ENCODE results near the gene DENR.
"Not testable (repeated sequence)": the region's sequence is repeated elsewhere in the genome, so short reads cannot be mapped to it uniquely, and the experiment has no call there.

The DENR gene

GRCh38 chr12:122743895-122744525 lies 8.6 kb upstream of the DENR start:
- no peak overlapping the region for H2AFZ ChIP-seq (ENCODE audit: low read length, unreplicated experiment)
- no peak overlapping the region for H3K4me3 ChIP-seq (ENCODE audit: low read depth, low read length)
- no peaks in the 10 kb centered on the region for H3K27me3 ChIP-seq (ENCODE audit: insufficient read depth, low read length)
- H3K79me2 ChIP-seq (ENCODE audit: control insufficient read depth, insufficient read depth, low read length, unreplicated experiment): no peaks in the 10 kb centered on the region
- H3K36me3 ChIP-seq (ENCODE audit: insufficient read depth, low read length): no peaks in the 10 kb centered on the region
- no peak overlapping the region for H3K27ac ChIP-seq (ENCODE audit: low read depth, low read length)
- no peaks in the 10 kb centered on the region for H3K4me1 ChIP-seq (ENCODE audit: control insufficient read depth, insufficient read depth, low read length, unreplicated experiment)

- no peak overlapping the region for H2AFZ ChIP-seq (ENCODE audit: low read length, unreplicated experiment)
- H3K27me3 ChIP-seq (ENCODE audit: insufficient read depth, low read length): no peaks in the 10 kb centered on the region
- H3K79me2 ChIP-seq (ENCODE audit: control insufficient read depth, insufficient read depth, low read length, unreplicated experiment): no peaks in the 10 kb centered on the region
- H3K4me1 ChIP-seq (ENCODE audit: control insufficient read depth, insufficient read depth, low read length, unreplicated experiment): no peaks in the 10 kb centered on the region
- H3K27ac ChIP-seq (ENCODE audit: low read depth, low read length): no peak overlapping the region
- H3K4me3 ChIP-seq (ENCODE audit: low read depth, low read length): no peak overlapping the region
- H3K36me3 ChIP-seq (ENCODE audit: insufficient read depth, low read length): no peaks in the 10 kb centered on the region
Measured at GRCh38 chr12:122747224-122748135, 5.1 kb upstream of the DENR start.

GRCh38 chr12:122749569-122750332 lies 2.9 kb upstream of the DENR start:
- H3K79me2 ChIP-seq (ENCODE audit: control insufficient read depth, insufficient read depth, low read length, unreplicated experiment): peaks cover 20% of the 10 kb centered on the region
- peaks cover 12% of the 10 kb centered on the region for H3K4me1 ChIP-seq (ENCODE audit: control insufficient read depth, insufficient read depth, low read length, unreplicated experiment)
- H3K36me3 ChIP-seq (ENCODE audit: insufficient read depth, low read length): peaks cover 8% of the 10 kb centered on the region; the same call in 1 of the 2 replicates
- no peaks in the 10 kb centered on the region for H3K27me3 ChIP-seq (ENCODE audit: insufficient read depth, low read length)
- no peak overlapping the region for H3K27ac ChIP-seq (ENCODE audit: low read depth, low read length)
- no peak overlapping the region for H2AFZ ChIP-seq (ENCODE audit: low read length, unreplicated experiment)
- H3K4me3 ChIP-seq (ENCODE audit: low read depth, low read length): no peak overlapping the region

- H3K4me3 ChIP-seq (ENCODE audit: low read depth, low read length); H3K27me3 ChIP-seq (ENCODE audit: insufficient read depth, low read length); H3K27ac ChIP-seq (ENCODE audit: low read depth, low read length); H2AFZ ChIP-seq (ENCODE audit: low read length, unreplicated experiment): not testable (repeated sequence)
- H3K4me1 ChIP-seq (ENCODE audit: control insufficient read depth, insufficient read depth, low read length, unreplicated experiment): peaks cover 15% of the 10 kb centered on the region
- H3K36me3 ChIP-seq (ENCODE audit: insufficient read depth, low read length): peaks cover 17% of the 10 kb centered on the region
- H3K79me2 ChIP-seq (ENCODE audit: control insufficient read depth, insufficient read depth, low read length, unreplicated experiment): peaks cover 27% of the 10 kb centered on the region
Measured at GRCh38 chr12:122750781-122751515, 1.7 kb upstream of the DENR start.

- Histone ChIP-seq H3K4me1 (ENCODE audit: control insufficient read depth, insufficient read depth, low read length, unreplicated experiment) (peaks cover 15% of the 10 kb centered on the region), H3K4me3 (ENCODE audit: low read depth, low read length) (peak overlapping the region; percentile 90), H3K79me2 (ENCODE audit: control insufficient read depth, insufficient read depth, low read length, unreplicated experiment) (peaks cover 41% of the 10 kb centered on the region), H3K36me3 (ENCODE audit: insufficient read depth, low read length) (peaks cover 33% of the 10 kb centered on the region), H2AFZ (ENCODE audit: low read length, unreplicated experiment) (peak overlapping the region; percentile 51), H3K27me3 (ENCODE audit: insufficient read depth, low read length) (no peaks in the 10 kb centered on the region), H3K27ac (ENCODE audit: low read depth, low read length) (peak overlapping the region; percentile 39; the same call in 1 of the 2 replicates)
Measured at GRCh38 chr12:122753319-122753650, 661 bp downstream of the DENR start.

GRCh38 chr12:122754790-122755189 lies 2.2 kb downstream of the DENR start:
- no peak overlapping the region for H3K27ac ChIP-seq (ENCODE audit: low read depth, low read length)
- H3K27me3 ChIP-seq (ENCODE audit: insufficient read depth, low read length): no peaks in the 10 kb centered on the region
- H3K79me2 ChIP-seq (ENCODE audit: control insufficient read depth, insufficient read depth, low read length, unreplicated experiment): peaks cover 44% of the 10 kb centered on the region
- no peak overlapping the region for H2AFZ ChIP-seq (ENCODE audit: low read length, unreplicated experiment)
- H3K4me3 ChIP-seq (ENCODE audit: low read depth, low read length): no peak overlapping the region; the same call in 1 of the 2 replicates
- peaks cover 34% of the 10 kb centered on the region for H3K36me3 ChIP-seq (ENCODE audit: insufficient read depth, low read length)
- H3K4me1 ChIP-seq (ENCODE audit: control insufficient read depth, insufficient read depth, low read length, unreplicated experiment): peaks cover 15% of the 10 kb centered on the region

GRCh38 chr12:122757568-122757967 lies 4.9 kb downstream of the DENR start:
- Histone ChIP-seq H3K27ac (ENCODE audit: low read depth, low read length) (no peak overlapping the region), H3K4me1 (ENCODE audit: control insufficient read depth, insufficient read depth, low read length, unreplicated experiment) (peaks cover 15% of the 10 kb centered on the region), H3K79me2 (ENCODE audit: control insufficient read depth, insufficient read depth, low read length, unreplicated experiment) (peaks cover 49% of the 10 kb centered on the region), H3K4me3 (ENCODE audit: low read depth, low read length) (no peak overlapping the region), H3K27me3 (ENCODE audit: insufficient read depth, low read length) (no peaks in the 10 kb centered on the region), H3K36me3 (ENCODE audit: insufficient read depth, low read length) (peaks cover 36% of the 10 kb centered on the region), H2AFZ (ENCODE audit: low read length, unreplicated experiment) (no peak overlapping the region)

- Histone ChIP-seq H3K27ac (ENCODE audit: low read depth, low read length) (no peak overlapping the region), H2AFZ (ENCODE audit: low read length, unreplicated experiment) (no peak overlapping the region)
Measured at GRCh38 chr12:122785503-122785902, 32.9 kb downstream of the DENR start.

GRCh38 chr12:122788387-122788786 lies 35.8 kb downstream of the DENR start:
- no peak overlapping the region for H2AFZ ChIP-seq (ENCODE audit: low read length, unreplicated experiment)
- H3K27ac ChIP-seq (ENCODE audit: low read depth, low read length): no peak overlapping the region
- no peaks in the 10 kb centered on the region for H3K27me3 ChIP-seq (ENCODE audit: insufficient read depth, low read length)
- no peaks in the 10 kb centered on the region for H3K36me3 ChIP-seq (ENCODE audit: insufficient read depth, low read length)
- no peak overlapping the region for H3K4me3 ChIP-seq (ENCODE audit: low read depth, low read length)
- no peaks in the 10 kb centered on the region for H3K79me2 ChIP-seq (ENCODE audit: control insufficient read depth, insufficient read depth, low read length, unreplicated experiment)
- peaks cover 7% of the 10 kb centered on the region for H3K4me1 ChIP-seq (ENCODE audit: control insufficient read depth, insufficient read depth, low read length, unreplicated experiment)

More at GRCh38 chr12:122785503-122785902, 32.9 kb downstream of the DENR start:
- no peaks in the 10 kb centered on the region for H3K36me3 ChIP-seq (ENCODE audit: insufficient read depth, low read length)
- peaks cover 7% of the 10 kb centered on the region for H3K4me1 ChIP-seq (ENCODE audit: control insufficient read depth, insufficient read depth, low read length, unreplicated experiment)
- no peaks in the 10 kb centered on the region for H3K27me3 ChIP-seq (ENCODE audit: insufficient read depth, low read length)
- no peaks in the 10 kb centered on the region for H3K79me2 ChIP-seq (ENCODE audit: control insufficient read depth, insufficient read depth, low read length, unreplicated experiment)
- no peak overlapping the region for H3K4me3 ChIP-seq (ENCODE audit: low read depth, low read length)

GRCh38 chr12:122789637-122790036 lies 37.0 kb downstream of the DENR start:
- H3K79me2 ChIP-seq (ENCODE audit: control insufficient read depth, insufficient read depth, low read length, unreplicated experiment): no peaks in the 10 kb centered on the region
- H3K27ac ChIP-seq (ENCODE audit: low read depth, low read length): no peak overlapping the region
- peaks cover 7% of the 10 kb centered on the region for H3K4me1 ChIP-seq (ENCODE audit: control insufficient read depth, insufficient read depth, low read length, unreplicated experiment)
- H3K27me3 ChIP-seq (ENCODE audit: insufficient read depth, low read length): no peaks in the 10 kb centered on the region
- no peaks in the 10 kb centered on the region for H3K36me3 ChIP-seq (ENCODE audit: insufficient read depth, low read length)
- no peak overlapping the region for H2AFZ ChIP-seq (ENCODE audit: low read length, unreplicated experiment)
- H3K4me3 ChIP-seq (ENCODE audit: low read depth, low read length): no peak overlapping the region
